Endothelial cell of umbilical vein (primary cell): ENCODE data around the gene BIRC3.
"Not testable (repeated sequence)": the region's sequence is repeated elsewhere in the genome, so short reads cannot be mapped to it uniquely, and the experiment has no call there.

Experiments used
- CTCF ChIP-seq, 2 donors: IDR thresholded peaks; 1 replicate in 1 of 2; 2 replicates in 1 of 2; pipeline ENCODE4 v1.5.1; 2011; ENCODE audit warnings: low read length in 2 of 2, mild to moderate bottlenecking in 2 of 2, moderate library complexity in 2 of 2, control low read depth in 1 of 2, inconsistent platforms in 1 of 2, low read depth in 1 of 2; ENCODE audit not compliant: insufficient read depth in 1 of 2; ENCODE audit errors: extremely low read depth in 1 of 2
- EZH2 ChIP-seq: IDR thresholded peaks from 2 replicates; pipeline ENCODE4 v1.6.1; 2012; ENCODE audit warnings: borderline replicate concordance, low read depth, mild to moderate bottlenecking, moderate library complexity, low read length, inconsistent platforms; ENCODE audit not compliant: severe bottlenecking
- FOS ChIP-seq: IDR thresholded peaks from 2 replicates; pipeline ENCODE4 v1.6.1; 2011; ENCODE audit warnings: mild to moderate bottlenecking, low read length, moderate library complexity, borderline replicate concordance; ENCODE audit not compliant: insufficient read depth
- GATA2 ChIP-seq: IDR thresholded peaks from 2 replicates; pipeline ENCODE4 v1.7.0; 2011; ENCODE audit warnings: low read depth, mild to moderate bottlenecking, moderate library complexity, mixed read lengths, low read length; ENCODE audit not compliant: insufficient read length, insufficient read depth
- POLR2A ChIP-seq: IDR thresholded peaks from 2 replicates; pipeline ENCODE4 v1.6.1; 2012; ENCODE audit warnings: low read depth, mild to moderate bottlenecking, control low read depth, low read length
- POLR2AphosphoS5 ChIP-seq: IDR thresholded peaks from 2 replicates; pipeline ENCODE4 v1.6.1; 2012; ENCODE audit warnings: low read depth, mild to moderate bottlenecking, control low read depth, low read length, moderate library complexity; ENCODE audit not compliant: insufficient read depth
- TF ChIP-seq, protein P1 (sequence below): IDR thresholded peaks from 2 replicates; pipeline ENCODE4 v1.6.1; 2011; ENCODE audit not compliant: insufficient read depth, insufficient read length

DNA sequence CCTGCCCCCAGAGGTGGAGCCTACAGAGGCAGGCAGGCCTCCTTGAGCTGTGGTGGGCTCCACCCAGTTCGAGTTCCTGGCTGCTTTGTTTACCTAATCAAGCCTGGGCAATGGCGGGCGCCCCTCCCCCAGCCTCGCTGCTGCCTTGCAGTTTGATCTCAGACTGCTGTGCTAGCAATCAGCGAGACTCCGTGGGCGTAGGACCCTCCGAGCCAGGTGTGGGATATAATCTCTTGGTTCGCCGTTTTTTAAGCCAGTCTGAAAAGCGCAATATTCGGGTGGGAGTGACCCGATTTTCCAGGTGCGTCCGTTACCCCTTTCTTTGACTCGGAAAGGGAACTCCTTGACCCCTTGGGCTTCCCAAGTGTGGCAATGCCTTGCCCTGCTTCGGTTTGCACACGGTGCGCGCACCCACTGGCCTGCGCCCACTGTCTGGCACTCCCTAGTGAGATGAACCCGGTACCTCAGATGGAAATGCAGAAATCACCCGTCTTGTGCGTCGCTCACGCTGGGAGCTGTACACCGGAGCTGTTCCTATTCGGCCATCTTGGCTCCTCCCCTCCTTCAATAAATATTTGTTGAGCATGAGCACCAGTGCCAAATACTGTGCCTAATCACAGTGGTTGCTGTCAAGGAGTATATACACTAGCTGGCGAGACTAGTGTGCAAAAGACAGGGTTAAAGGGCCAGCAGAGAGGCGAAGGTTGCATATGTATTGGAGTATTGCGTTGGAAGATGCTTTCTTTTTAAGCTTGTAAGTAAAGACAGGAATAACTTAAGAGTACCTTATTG, 57.5 kb downstream of the BIRC3 start:
- TF ChIP-seq POLR2A; CTCF (IDR thresholded peaks at IDR 0.05; ENCODE audit: extremely low read depth in 1 of 2, insufficient read depth in 1 of 2, low read depth in 1 of 2, low read length in 2 of 2); POLR2AphosphoS5; EZH2; FOS; GATA2: not testable (repeated sequence)
- TF ChIP-seq, protein P1, sequence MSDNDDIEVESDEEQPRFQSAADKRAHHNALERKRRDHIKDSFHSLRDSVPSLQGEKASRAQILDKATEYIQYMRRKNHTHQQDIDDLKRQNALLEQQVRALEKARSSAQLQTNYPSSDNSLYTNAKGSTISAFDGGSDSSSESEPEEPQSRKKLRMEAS, result not testable (repeated sequence)
